IPS-20b (cell line): ENCODE results near the gene MAS1.

Source experiments
- H3K27ac ChIP-seq: one replicate; pipeline ENCODE4 v1.5.1; 2013; ENCODE audit warnings: low read length
- H3K27me3 ChIP-seq: 2 replicates; pipeline ENCODE4 v1.6.1; 2013; ENCODE audit warnings: mild to moderate bottlenecking, low read length, inconsistent platforms; ENCODE audit not compliant: insufficient read depth
- H3K36me3 ChIP-seq: 2 replicates; pipeline ENCODE4 v1.6.1; 2013; ENCODE audit warnings: low read depth, mild to moderate bottlenecking, inconsistent platforms, low read length, moderate library complexity; ENCODE audit not compliant: insufficient read depth
- H3K4me1 ChIP-seq: 2 replicates; pipeline ENCODE4 v1.6.1; 2013; ENCODE audit warnings: mild to moderate bottlenecking, control low read depth, inconsistent platforms, low read length, moderate library complexity; ENCODE audit not compliant: insufficient read depth
- H3K4me3 ChIP-seq: 2 replicates; pipeline ENCODE4 v1.5.1; 2013; ENCODE audit warnings: mild to moderate bottlenecking, low read length, inconsistent platforms
- H3K9ac ChIP-seq: 2 replicates; pipeline ENCODE4 v1.6.1; 2013; ENCODE audit warnings: low read depth, mild to moderate bottlenecking, inconsistent platforms, low read length, moderate library complexity
- H3K9me3 ChIP-seq: 2 replicates; pipeline ENCODE4 v1.6.1; 2013; ENCODE audit warnings: mild to moderate bottlenecking, low read depth, low read length, inconsistent platforms; ENCODE audit not compliant: insufficient read depth

Gene MAS1

DNA sequence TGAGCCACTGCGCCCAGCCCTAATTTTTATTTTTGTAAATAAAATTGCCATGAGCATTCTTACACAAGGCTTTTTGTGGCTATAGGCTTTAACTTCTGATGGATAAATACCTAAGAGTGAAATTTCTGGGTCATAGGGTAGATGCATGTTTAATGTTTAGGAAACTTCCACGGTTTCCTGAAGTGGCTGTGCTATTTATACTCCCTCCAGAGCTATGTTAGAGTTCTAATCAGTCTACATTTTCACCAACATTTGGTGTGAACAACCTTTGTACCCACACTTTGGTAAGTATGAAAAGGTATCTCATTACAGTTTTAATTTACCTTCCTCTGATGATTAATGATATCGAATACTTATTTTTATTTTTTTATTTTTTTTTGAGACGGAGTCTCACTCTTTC lies 6.1 kb upstream of the MAS1 start:
- Histone ChIP-seq H3K36me3 (no peaks in the 10 kb centered on the region), H3K9ac (no peak overlapping the region), H3K9me3 (no peaks in the 10 kb centered on the region), H3K27ac (no peak overlapping the region), H3K27me3 (no peaks in the 10 kb centered on the region), H3K4me3 (no peak overlapping the region), H3K4me1 (no peaks in the 10 kb centered on the region)

DNA sequence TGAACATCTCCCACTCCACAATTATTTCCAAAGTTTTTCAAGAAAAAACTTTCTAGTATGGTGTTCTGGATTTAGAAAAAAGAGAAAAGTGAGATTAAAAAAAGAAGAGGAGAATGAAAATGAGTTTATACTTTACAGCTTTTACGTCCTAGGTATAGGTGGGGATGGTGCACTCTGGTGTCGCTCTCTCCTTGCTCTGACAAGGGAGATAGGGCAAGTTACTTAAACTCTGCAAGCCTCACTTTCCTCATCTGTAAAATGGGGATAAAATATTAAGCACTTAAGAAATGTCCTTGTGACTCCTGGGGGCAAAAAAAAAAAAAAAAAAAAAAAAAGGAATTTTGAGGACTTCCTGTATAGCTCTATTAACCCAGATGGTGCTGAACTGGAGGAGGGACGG lies 4.5 kb upstream of the MAS1 start:
- no peaks in the 10 kb centered on the region for H3K27me3 ChIP-seq
- H3K36me3 ChIP-seq: no peaks in the 10 kb centered on the region
- no peak overlapping the region for H3K27ac ChIP-seq
- H3K9me3 ChIP-seq: no peaks in the 10 kb centered on the region
- H3K4me3 ChIP-seq: no peak overlapping the region
- H3K4me1 ChIP-seq: no peaks in the 10 kb centered on the region
- H3K9ac ChIP-seq: no peak overlapping the region

DNA sequence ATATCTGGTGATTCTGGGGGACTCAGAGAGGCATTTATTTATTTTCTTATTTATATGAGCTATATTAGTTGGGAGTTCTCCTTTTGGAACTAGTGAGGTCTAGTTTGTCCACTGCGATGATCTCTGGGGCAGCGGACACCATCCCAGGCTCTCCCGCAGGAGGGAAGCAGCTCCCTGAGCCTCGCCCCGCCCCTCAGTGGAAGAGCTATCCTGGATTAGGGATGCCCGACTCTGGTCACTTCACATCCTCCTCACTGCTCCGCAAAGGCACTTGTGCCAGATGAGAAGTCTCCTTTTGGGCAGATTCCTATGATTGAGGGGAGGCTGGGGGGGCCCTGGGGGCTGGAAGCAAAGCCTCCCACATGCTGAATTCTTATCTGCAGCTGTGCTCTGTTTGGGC lies 3.6 kb upstream of the MAS1 start:
- no peaks in the 10 kb centered on the region for H3K27me3 ChIP-seq
- no peak overlapping the region for H3K27ac ChIP-seq
- no peak overlapping the region for H3K9ac ChIP-seq
- H3K4me3 ChIP-seq: no peak overlapping the region
- no peaks in the 10 kb centered on the region for H3K9me3 ChIP-seq
- H3K4me1 ChIP-seq: no peaks in the 10 kb centered on the region
- no peaks in the 10 kb centered on the region for H3K36me3 ChIP-seq

GRCh38 chr6:159887761-159888160 lies 3.0 kb upstream of the MAS1 start:
- H3K27me3 ChIP-seq: no peaks in the 10 kb centered on the region
- H3K27ac ChIP-seq: no peak overlapping the region
- no peaks in the 10 kb centered on the region for H3K4me1 ChIP-seq
- no peak overlapping the region for H3K9ac ChIP-seq
- no peaks in the 10 kb centered on the region for H3K9me3 ChIP-seq
- no peak overlapping the region for H3K4me3 ChIP-seq
- no peaks in the 10 kb centered on the region for H3K36me3 ChIP-seq

DNA sequence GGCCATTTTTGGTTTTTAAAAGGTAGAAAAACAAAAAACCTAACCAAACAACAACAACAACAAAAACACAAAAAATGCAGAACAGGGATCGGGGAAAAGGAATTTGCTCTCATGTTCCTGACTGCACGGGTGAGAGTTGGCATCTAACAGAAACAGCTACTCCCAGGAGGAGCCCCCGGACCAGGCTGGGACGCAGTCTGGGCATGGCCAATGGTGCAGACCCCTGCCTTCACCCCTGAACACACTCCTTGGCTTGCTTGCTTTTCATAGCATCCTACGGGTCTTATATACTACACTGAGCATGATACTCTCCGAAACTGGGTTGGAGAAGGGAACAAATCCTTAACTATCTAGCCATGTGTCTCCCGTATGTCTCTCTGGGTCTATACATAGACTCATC lies 587 bp upstream of the MAS1 start:
- Histone ChIP-seq H3K9ac (no peak overlapping the region), H3K4me1 (no peaks in the 10 kb centered on the region), H3K27ac (no peak overlapping the region), H3K27me3 (no peaks in the 10 kb centered on the region), H3K36me3 (no peaks in the 10 kb centered on the region), H3K4me3 (no peak overlapping the region), H3K9me3 (no peaks in the 10 kb centered on the region)

- H3K4me1 ChIP-seq: no peaks in the 10 kb centered on the region
- no peaks in the 10 kb centered on the region for H3K27me3 ChIP-seq
- H3K36me3 ChIP-seq: no peaks in the 10 kb centered on the region
- H3K9me3 ChIP-seq: no peaks in the 10 kb centered on the region
- H3K9ac ChIP-seq: no peak overlapping the region
- no peak overlapping the region for H3K4me3 ChIP-seq
- no peak overlapping the region for H3K27ac ChIP-seq
Observed at GRCh38 chr6:159892053-159892452, 1.3 kb downstream of the MAS1 start.

DNA sequence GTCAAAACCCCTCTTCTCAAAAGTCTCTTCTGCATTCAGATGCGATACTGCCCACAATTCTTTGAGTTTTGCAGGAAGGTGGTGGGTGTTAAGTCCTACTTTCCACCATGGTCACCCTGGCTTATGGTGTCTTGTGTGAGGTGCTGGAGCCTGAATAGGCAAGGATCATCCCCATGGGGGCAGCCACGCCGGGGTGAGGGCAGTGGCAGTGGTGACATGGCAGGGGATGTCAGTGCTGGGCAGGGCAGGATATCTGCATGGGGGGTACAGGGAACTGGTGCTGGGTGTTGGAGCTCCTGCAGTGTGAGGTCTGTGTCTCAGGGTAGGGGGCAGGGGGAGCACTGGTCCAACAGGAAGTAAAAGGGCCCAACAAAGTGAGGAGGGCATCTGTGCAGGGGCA lies 2.3 kb downstream of the MAS1 start:
- Histone ChIP-seq H3K36me3 (no peaks in the 10 kb centered on the region), H3K27ac (no peak overlapping the region), H3K9ac (no peak overlapping the region), H3K27me3 (no peaks in the 10 kb centered on the region), H3K9me3 (no peaks in the 10 kb centered on the region), H3K4me1 (no peaks in the 10 kb centered on the region), H3K4me3 (no peak overlapping the region)

- no peak overlapping the region for H3K27ac ChIP-seq
- no peak overlapping the region for H3K4me3 ChIP-seq
- H3K9me3 ChIP-seq: no peaks in the 10 kb centered on the region
- H3K36me3 ChIP-seq: no peaks in the 10 kb centered on the region
- no peaks in the 10 kb centered on the region for H3K4me1 ChIP-seq
- H3K27me3 ChIP-seq: no peaks in the 10 kb centered on the region
- H3K9ac ChIP-seq: no peak overlapping the region
Observed at GRCh38 chr6:159894991-159895390, 4.2 kb downstream of the MAS1 start.

GRCh38 chr6:159897603-159898002 lies 6.8 kb downstream of the MAS1 start:
- Histone ChIP-seq H3K27ac (no peak overlapping the region), H3K36me3 (no peaks in the 10 kb centered on the region), H3K27me3 (no peaks in the 10 kb centered on the region), H3K9me3 (no peaks in the 10 kb centered on the region), H3K4me3 (no peak overlapping the region), H3K4me1 (no peaks in the 10 kb centered on the region), H3K9ac (no peak overlapping the region)

GRCh38 chr6:159898519-159898918 lies 7.7 kb downstream of the MAS1 start:
- H3K27me3 ChIP-seq: no peaks in the 10 kb centered on the region

DNA sequence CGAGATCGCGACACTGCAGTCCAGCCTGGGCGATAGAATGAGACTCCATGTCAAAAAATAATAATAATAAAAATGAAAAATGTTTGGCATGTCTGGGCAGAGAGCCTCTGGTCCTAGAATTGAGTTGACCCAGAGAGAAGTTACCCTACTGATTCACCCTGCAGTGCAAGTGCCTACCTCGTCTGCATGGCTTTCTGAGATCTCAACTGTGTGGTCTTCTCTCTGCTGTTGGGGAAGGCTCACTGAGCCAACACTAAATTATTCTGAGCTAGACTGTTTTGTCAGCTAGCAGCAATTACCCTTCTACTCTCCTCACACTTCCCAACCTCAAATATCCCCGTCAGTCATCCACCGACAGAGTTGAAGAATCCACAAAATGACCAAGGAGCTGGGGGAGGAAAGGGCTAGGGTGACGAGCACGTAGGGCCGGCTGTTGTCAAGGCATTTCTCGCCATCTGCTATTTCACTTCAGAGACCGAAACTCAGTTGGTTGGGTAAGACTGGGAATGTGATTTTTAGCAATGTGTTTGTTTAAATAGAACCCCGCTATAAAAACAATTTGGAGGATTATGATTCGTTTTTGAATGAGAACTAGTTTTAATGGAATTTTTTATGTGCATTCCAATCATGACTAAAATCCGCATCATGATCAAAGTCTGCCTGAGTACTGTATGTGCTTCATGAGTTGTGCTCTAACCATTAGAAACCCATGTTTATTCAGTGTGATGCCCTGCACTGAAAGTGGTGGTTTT lies 9.4 kb downstream of the MAS1 start:
- Histone ChIP-seq H3K36me3 (no peaks in the 10 kb centered on the region), H3K9me3 (no peaks in the 10 kb centered on the region), H3K9ac (no peak overlapping the region), H3K27ac (no peak overlapping the region), H3K4me1 (no peaks in the 10 kb centered on the region), H3K4me3 (no peak overlapping the region), H3K27me3 (no peaks in the 10 kb centered on the region)

More at GRCh38 chr6:159898519-159898918, 7.7 kb downstream of the MAS1 start:
- no peaks in the 10 kb centered on the region for H3K36me3 ChIP-seq
- H3K4me3 ChIP-seq: no peak overlapping the region
- no peak overlapping the region for H3K9ac ChIP-seq
- H3K27ac ChIP-seq: no peak overlapping the region
- H3K9me3 ChIP-seq: no peaks in the 10 kb centered on the region
- no peaks in the 10 kb centered on the region for H3K4me1 ChIP-seq

GRCh38 chr6:159902620-159903019 lies 11.8 kb downstream of the MAS1 start:
- no peaks in the 10 kb centered on the region for H3K4me1 ChIP-seq
- no peaks in the 10 kb centered on the region for H3K9me3 ChIP-seq
- no peaks in the 10 kb centered on the region for H3K27me3 ChIP-seq
- H3K27ac ChIP-seq: no peak overlapping the region
- no peaks in the 10 kb centered on the region for H3K36me3 ChIP-seq
- no peak overlapping the region for H3K9ac ChIP-seq
- no peak overlapping the region for H3K4me3 ChIP-seq
